NCI-H2081 treated with DMSO at 0.1 percent for 48 hours (cell line): ENCODE results near the gene MMP1.

ENCODE experiments used
- DNase-seq: peaks from one replicate; lab custom pipeline; 2025; lab: John Stamatoyannopoulos, UW

Gene MMP1

DNA sequence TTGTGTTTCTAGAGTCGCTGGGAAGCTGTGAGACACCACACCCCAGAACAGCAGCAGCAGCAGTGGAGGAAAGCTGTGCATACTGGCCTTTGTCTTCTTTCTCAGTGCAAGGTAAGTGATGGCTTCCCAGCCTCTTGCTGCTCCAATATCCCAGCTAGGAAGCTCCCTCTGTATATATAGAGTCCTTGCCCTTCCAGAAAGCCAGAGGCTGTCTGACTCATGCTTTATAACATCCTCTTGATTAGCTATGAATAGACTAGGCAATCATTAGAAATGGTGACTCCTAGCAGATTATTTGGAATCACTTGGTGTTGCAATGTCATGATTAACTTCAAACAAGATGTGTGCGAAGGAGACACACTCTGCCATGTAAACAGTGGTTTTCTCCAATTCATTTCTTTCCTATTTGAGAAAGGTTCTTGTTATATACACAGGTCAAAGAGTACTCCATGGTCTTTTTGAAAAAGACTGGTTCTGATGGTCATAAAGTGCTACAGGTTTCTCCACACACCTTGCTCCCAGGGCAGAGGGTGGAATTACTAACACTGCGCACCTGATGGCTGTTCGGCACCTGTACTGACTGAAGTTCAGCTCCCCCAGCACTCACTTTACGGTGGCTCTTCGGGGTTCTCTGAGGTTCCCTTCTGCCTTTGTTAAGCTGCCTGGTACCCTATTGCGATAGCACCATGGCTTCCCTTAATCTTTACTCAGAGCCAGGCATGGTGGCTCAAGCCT is at the start of gene MMP1:
MMP1 (minus strand) TSS at position 149 of the 735 bp plus-strand sequence; CDS start at position 81, 68 bp downstream.
- DNase-seq = no peak

DNA sequence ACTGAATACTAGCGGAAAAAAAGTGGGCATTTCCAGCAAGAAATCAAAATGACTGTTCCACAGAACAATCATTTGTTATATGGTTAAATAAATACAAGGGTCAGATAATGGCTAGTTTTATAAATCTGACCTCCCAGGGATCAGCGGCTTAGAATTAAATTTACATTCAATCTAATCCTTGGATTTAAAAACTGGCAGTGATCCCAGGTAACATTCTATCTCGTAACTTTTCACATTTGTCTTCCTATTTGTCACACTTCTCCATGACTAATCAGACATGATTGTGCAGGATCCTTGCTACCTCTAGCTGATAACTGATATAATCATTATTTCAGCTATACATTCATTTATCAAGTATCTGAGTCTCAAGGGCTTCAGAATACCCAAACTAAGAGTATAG is 48.3 kb upstream of the MMP1 start:
- DNase-seq = no peak

DNA sequence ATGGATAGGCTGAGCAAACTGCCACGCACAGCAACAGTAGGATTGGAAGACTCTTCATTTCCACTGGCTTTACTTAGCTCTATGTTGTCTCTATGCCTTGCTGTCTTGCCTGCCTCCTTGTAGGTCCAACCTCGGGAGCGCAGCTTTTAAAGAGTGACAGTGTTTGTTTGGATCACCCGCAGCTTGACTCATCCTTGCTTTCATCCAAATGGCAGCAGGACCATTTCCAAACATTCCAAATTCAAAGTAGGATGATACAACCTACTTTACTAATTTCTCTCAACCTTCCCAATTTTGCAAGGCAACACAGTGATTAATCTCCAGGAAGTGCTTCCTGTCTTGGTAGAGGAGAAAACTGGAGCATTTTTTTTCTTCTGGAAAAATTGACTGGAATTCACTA is 45.5 kb upstream of the MMP1 start, which contains the start of gene MMP3:
MMP3 (minus strand) TSS at position 121 of the 400 bp plus-strand sequence; CDS start at position 58, 63 bp downstream.
- DNase-seq = no peak

DNA sequence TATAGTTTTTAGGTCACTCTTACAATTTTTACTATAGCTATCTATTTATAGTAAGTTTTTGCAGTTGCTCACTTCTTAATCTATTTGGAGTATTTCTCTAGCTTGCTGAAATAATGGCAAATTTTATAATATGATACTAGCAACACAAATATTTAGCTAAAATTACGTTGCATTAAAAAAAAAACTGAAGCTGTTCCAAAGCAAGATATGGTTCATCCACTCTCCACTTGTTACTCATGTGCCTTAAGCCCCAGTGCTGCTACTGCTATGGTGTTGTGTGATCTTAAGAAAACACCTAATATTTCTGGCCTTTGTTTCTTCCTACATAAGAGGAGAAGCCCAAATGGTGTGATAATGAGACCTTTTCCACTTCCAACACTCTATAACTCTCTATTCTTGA is 45.0 kb upstream of the MMP1 start:
- no peak for DNase-seq

DNA sequence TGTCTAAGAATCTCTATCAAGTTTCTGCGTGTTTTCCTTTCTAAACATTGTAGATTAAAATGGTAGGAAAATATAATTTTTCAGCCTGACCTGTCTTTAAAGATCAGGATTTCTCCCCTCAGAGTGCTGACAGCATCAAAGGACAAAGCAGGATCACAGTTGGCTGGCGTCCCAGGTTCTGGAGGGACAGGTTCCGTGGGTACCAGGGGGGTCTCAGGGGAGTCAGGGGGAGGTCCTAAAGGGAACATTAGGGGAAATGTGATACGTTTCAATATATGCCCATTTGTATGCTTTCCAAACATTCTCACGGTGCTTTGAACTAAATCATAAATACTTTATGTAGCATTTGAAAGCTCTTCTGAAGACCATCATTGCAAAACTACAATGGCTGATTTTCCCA is 42.1 kb upstream of the MMP1 start:
- no peak for DNase-seq

DNA sequence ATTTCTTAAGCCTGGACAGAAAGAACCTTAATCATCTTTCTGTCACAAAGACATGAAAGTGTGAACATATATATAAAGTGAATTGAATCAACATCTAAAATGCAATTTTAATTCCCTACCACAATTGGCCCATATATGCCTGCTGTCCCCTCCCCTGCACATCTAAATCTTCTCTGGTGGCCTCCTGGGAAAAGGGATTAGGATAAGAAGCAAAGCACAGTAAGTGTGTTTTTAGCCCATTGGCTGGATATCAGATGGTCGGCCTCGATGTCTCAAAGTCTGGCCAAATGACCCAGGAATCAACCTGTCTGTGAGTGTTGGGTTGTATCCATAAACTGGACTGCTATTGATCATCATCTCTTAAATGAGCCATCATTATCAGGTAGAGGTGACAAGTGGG is 39.7 kb upstream of the MMP1 start:
- no peak for DNase-seq

DNA sequence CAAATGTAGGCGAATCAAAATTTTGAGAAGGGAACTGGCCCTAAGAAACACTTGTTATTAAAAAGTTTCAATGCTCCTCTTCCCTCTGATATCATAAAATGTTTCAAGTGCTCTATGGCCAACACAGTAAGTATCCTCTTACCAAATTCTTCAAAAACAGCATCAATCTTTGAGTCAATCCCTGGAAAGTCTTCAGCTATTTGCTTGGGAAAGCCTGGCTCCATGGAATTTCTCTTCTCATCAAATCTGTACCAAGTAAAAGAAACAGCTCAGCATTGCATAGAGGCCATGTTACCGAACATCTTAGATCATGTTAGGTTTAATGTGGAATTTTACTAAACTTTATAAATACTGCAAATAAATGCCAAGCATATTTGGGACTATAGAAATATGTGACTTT is 39.2 kb upstream of the MMP1 start:
- no peak for DNase-seq

DNA sequence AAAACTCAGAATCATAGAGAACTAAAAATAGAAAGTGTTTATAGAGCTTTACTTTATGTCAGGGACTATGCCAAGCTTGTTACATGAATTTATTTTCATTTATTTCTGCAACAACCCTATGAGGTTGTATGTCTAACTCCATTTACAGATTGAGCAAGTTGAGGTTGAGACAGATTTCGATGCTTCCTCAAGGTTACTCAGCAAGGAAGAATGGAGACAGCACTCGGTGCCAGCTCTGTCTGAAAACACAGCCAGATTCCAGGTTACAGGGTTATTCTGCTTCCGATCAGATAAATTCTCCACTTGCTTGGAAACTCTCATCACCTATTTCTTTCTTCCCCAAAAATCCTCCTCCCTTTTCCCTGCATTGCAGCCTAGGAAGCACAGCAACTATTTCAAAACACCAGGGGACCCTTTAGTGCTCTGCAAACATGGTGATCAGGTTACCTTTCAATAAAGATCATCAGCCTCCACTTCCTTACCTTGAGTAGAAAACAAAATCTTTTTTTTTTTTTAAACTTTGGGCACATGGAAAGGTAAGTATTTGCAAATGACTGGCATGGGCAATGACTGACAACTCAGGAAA is 38.4 kb upstream of the MMP1 start:
- DNase-seq = no peak

DNA sequence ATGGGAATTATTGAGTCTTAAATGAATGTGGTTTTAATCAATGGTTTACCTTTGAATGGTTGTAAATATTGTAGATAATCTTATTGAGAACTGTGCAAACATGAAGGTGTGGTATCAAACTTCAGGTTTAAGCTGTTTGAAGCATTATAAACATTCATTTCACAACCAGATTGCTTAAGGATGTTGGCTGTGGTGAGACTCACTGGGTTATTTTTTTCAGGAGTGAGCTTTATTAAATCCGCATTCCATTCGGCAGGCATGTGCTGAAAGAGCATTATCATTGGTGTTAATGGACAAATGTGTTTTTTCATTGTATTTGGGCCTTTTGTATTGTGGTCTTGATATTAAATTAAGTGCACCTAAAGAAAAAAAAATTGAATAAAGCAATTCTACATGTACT is 35.8 kb upstream of the MMP1 start:
- DNase-seq = no peak

DNA sequence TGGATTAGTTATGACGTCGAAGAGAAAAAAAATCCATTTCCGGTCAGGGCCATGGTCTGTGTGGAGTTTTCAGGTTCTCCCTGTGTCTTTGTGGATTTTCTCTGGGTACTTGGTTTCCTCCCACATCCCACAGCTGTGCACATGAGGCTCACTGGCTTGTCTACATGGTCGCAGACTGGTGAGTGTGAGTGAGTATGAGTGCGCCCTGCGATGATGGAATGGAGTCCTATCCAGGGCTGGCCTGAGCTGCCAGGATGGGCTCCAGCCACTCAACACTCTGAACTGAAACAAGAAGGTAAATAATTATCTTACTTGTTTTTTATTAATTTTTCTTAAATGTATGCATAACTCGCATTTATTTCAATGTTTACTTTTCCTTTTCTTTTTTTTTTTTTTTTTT is 34.7 kb upstream of the MMP1 start:
- no peak for DNase-seq

DNA sequence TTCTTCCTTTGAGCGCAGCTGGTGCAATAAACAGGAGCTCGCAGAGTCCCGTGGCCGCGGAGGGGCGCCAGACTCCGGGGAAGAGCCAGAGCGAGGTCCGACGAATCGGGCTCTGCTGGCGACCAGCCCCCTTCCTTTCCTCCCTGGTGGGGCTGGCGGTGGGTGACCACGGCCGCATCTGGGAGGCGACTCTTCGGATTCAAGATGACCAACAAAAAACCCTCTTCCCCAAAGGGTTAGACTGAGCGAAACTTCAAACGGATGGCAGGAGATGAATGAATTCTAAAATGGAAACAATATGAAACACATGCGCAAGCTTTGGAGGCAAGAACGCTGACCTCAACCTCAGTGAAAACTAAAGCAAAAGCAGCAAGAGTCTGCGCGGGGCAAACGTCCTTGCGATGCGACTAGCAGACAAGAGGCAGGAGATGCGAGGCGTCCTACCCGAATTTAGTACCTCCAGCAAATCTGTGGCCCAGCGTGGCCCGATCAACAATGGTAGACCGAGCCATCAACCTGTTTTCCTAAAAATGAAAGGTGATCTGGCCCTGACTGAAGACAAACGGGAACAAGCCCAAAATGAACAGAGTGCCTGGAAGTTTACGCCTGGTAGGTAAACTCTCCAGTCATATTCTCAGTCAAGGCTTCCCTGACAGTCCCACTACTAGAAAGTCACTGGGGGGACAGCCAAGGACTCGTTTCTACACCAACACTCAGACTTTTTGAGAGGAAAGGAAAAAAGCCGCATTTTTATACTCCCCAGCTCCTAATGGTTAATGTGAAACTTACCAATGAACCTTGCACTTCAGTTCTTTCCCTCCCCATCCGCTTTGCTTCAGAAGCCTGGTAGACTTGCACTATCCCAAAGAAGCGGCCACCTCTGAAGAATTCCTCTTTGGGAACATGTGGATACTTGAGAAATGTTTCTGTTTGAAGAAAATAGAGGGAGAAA is 33.8 kb upstream of the MMP1 start:
- no peak for DNase-seq

DNA sequence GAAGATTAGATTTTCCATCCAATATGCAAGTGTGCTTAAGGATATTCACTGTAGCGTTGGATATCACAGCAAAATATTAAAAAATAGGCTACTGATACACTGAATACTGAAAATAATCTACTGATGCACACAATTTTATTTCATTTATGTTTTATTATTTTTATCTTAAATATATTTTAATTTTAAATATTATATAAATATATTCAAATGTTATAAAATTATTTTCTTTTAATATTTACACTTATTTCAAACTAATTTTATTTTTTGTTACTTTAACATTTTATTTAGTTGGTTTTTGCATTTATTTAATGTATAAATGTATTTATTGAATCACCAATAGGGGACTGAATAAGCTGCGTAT is 33.1 kb upstream of the MMP1 start:
- no peak for DNase-seq

DNA sequence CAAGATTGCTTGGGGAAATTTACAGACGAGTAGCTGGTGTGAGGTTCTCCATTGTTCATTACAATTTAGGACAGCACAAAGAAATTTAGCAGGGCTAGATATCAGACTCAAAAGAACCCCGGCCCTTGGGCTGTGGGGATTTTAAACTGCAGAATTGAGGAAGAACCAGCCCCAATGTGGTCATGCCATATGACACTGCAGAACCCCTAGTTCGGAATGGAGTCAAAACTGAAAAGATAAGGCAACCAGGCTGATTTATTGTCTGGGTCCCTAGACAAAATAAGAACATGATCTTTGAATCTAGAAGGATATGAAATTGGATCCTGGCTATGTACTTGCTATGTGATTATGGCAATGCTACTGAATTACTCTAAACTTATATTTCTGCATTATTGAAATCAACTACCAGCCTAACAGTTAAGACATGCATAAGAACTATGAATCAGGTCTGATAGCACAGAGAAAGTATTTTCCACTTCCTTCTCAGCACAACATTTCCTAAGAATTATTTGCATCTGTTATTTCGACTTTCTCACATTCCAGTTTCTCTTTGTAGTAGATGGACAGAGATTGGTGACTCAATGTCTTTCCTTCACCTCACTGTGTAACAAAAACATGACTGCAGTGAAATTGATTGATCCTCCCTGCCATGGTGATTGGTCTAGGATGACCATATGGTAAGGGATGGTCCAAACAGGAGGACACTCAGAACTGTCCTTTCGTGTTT is 32.2 kb upstream of the MMP1 start:
- DNase-seq = no peak

DNA sequence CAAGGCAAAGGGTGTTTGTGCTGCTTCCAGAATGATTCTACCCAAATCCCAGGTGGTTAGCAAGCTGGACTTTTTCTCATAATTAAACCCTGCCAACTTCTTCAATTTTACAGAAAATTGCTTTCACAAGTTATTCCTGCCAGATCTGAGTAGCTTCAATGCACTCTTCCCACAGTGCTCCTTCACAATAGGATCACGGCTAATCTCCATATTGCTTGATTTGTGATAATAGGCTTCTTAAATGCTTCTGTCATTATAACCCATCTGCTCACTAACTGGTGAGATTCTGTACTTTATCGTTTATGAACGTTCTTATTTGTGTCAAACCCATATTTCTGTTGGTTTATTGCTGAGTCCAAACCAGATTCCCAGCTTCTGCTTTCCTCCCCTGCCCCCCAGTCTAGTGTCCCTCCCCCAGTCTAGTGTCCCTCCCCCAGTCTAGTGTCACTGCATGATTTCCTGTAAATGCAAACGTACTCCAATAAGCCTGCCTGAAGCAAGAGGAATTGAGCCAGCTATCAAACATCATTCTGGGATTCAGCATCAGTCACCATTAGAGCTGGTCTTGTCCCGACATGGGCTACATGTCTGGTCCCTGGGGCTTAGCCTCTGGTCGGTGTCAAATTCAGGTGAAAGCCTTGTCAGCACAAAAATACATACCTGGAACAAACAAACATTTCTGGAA is 31.5 kb upstream of the MMP1 start:
- DNase-seq = no peak

DNA sequence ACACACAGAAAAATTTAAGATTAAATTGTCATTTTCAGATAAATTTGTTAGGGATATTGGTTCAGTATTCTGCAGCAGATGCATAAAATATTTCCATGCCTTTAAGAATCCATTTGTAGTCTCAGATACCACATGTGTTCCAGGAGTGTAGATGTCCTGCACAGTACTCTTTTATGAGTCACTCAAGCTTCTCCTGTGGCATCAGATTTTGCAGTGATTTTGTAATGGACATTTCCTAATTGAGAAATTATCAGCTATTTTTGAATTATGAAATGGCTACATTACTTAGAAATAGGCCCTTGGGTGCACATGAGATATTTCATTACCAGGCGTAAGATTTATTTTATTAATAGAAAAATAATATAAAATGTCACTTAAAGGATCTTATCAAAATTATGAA is 26.6 kb upstream of the MMP1 start:
- DNase-seq = no peak

DNA sequence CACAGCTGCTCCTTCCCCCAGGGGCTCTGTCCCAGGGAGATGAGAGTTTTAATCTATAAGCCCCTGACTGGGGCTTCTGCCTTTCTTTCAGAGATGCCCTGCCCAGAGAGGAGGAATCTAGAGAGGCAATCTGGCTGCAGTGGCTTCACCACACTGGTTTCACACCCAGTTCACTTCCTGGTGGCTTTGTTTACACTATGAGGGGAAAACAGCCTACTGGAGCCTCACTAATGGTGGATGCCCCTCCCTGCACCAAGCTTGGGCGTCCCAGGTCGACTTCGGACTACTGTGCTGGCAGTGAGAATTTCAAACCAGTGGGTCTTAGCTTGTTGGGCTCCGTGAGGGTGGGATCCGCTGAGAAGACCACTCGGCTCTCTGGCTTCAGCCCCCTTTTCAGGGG is 21.5 kb upstream of the MMP1 start:
- DNase-seq = no peak

DNA sequence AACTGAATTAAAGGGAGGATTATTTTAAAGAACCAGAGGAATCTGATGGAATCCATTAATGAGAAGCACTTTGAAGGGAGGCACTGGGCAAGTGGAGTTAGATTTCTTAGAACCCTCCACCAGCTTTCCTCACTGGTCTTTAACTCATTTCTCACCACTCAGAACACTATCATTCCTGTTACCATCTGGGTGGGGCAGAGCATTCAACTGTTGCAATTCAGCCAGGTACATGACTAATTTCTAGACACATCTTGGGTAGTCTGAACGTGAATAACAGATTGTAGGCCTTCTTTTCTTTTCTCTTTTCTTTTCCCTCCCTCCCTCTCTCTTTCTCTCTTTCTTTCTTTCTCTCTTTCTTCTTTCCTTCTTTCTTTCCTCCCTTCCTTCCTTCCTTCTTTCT is 15.5 kb upstream of the MMP1 start:
- DNase-seq = no peak

DNA sequence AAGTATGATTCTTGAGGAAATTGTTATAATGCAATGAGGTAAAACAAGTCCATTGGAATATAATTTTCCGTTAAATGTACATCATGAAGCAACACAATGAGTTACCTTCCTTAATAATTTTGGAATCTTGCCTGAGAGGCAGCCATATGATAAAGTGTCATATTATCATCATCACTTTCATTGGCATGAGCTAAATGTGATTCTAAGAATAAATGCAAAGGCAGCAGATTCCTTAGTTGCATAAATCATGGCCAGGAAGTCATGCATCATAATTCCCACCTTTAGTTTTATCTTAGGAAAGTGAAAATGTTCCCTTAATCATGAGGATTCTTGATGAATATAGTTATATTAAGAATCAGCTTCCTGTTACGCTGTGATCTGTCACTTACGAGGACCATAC is 14.2 kb upstream of the MMP1 start:
- no peak for DNase-seq

DNA sequence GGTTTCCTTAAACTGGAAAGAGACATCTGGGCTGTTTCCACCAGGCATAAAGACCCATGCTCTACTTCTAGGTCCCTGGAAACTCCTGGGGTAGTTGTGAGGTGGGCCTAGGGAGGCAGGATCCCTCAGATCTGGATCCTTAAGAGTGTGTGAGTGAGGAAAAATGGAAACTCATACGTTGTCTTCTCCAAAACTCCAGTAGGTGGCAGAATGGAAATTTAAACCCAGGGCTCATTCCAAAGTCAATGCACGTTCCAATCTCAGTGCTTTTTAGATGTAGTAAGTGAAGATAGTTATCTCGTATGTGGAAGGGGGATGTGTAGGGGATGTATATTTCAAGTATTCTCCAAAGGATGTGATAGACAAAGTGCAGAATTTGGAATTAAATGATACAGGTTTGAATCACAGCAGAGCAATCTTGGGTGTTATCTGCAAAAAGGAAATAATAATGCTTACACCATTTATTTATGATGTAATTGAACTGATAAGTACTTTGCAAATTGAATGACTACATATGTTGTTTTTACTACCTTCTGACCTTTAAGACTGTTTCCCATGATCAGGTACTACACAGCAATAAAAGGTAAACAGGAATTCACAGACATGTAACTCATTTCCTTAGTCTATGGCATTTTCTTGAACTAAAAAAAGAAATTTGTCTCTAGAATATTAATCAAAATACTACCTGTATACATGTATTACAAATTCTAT is 13.1 kb upstream of the MMP1 start:
- DNase-seq = no peak

DNA sequence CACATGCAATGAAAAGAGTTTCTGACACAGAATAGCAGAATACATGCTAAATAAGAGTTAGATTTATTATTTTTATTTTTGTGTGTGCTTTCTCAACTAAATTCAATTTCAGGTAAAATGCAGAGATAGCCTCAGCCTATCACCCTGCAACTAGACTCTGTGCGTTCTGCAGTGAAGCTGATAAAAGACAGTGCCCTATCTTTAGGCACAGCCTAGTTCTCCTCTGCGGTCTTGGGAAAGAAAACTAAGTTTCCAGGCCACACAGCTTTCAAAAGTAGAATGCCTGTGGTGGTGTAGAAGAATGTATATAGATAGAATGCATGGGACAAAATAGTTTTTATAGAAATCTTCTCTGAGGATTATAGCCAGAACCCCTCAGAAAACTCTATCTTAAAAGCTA is 12.0 kb upstream of the MMP1 start:
- DNase-seq = no peak

DNA sequence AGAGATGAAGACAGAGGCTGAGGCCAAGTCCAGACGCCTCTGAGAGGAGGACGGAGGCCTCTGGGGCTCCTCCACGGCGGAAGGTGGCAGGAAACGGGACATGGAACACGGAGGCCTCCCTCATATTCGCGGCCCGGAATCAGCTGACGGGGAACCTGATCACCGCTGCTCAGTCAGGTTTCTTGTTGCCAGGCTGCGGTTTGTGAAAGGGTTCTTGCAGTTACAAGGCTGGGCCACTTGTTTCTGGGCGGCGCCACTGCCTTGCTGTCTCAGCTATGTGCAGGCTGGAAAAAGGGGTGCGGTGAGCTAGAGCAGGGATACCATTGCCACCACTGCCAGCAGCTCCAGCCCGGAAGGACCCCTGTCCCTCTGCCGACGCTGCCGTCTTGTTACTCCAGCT is 10.0 kb upstream of the MMP1 start:
- DNase-seq = no peak
